Measurements from ENCODE around the gene PERCC1.
"Not testable (repeated sequence)": the region's sequence is repeated elsewhere in the genome, so short reads cannot be mapped to it uniquely, and the experiment has no call there.

PERCC1 gene

GRCh38 chr16:1438229-1439057 lies 7.6 kb downstream of the PERCC1 start:
- CTCF ChIA-PET = interaction anchor here (0.6 kb wide), 1 partner anchor 25 kb away, joined by 4 read pairs; no protein-coding TSS in a partner anchor
- H3K27ac ChIP-seq = no peak overlapping the region
- no peak for DNase-seq (ENCODE audit: low spot score)
- TF ChIP-seq CTCF (conservative IDR thresholded peaks at IDR 0.05; ENCODE audit: low read depth) = no peak
- POLR2A ChIA-PET (ENCODE audit: low non-redundant PET) = no interaction called here

GRCh38 chr16:1439058-1439698 lies 8.3 kb downstream of the PERCC1 start:
- TF ChIP-seq CTCF (conservative IDR thresholded peaks at IDR 0.05; ENCODE audit: low read depth) = no peak
- ChIA-PET CTCF (interaction anchor here (0.5 kb wide), 1 partner anchor 103 kb away, joined by 3 read pairs; no protein-coding TSS in a partner anchor), POLR2A (ENCODE audit: low non-redundant PET) (no interaction called here)
- no peak overlapping the region for H3K27ac ChIP-seq
- DNase-seq (ENCODE audit: low spot score) = no peak

GRCh38 chr16:1439699-1440074 lies 8.8 kb downstream of the PERCC1 start:
- H3K27ac ChIP-seq; CTCF ChIA-PET; DNase-seq (ENCODE audit: low spot score); POLR2A ChIA-PET (ENCODE audit: low non-redundant PET): not testable (repeated sequence)

GRCh38 chr16:1441391-1441829 lies 10.5 kb downstream of the PERCC1 start:
- POLR2A ChIA-PET (ENCODE audit: low non-redundant PET) = no interaction called here
- no peak for TF ChIP-seq CTCF (conservative IDR thresholded peaks at IDR 0.05; ENCODE audit: low read depth)
- CTCF ChIA-PET = no interaction called here
- H3K27ac ChIP-seq = no peak overlapping the region
- DNase-seq (ENCODE audit: low spot score) = no peak

GRCh38 chr16:1442697-1443096 lies 11.8 kb downstream of the PERCC1 start:
- ChIA-PET POLR2A (ENCODE audit: low non-redundant PET) (no interaction called here), CTCF (interaction anchor here (0.6 kb wide), 1 partner anchor 75 kb away, joined by 8 read pairs; no protein-coding TSS in a partner anchor)
- no peak for TF ChIP-seq CTCF (conservative IDR thresholded peaks at IDR 0.05; ENCODE audit: low read depth)
- H3K27ac ChIP-seq = no peak overlapping the region
- no peak for DNase-seq (ENCODE audit: low spot score)

GRCh38 chr16:1443403-1443973 lies 12.6 kb downstream of the PERCC1 start:
- no peak overlapping the region for H3K27ac ChIP-seq
- no peak for DNase-seq (ENCODE audit: low spot score)
- CTCF ChIA-PET = interaction anchor here (0.5 to 0.6 kb wide), 3 partner anchors 76 to 399 kb away, joined by 3 to 8 read pairs (median 4); no protein-coding TSS in a partner anchor
- TF ChIP-seq CTCF (conservative IDR thresholded peaks at IDR 0.05; ENCODE audit: low read depth) = no peak
- POLR2A ChIA-PET (ENCODE audit: low non-redundant PET) = no interaction called here
